AG09319 (cell line): ENCODE data around the gene FLYWCH1.

Experiments
- DNase-seq: peaks from one replicate; pipeline ENCODE4 v3.0.0-alpha.2; 2010; ENCODE audit warnings: low read depth; ENCODE audit errors: extremely low read depth
- TF ChIP-seq, protein P1 (sequence below): IDR thresholded peaks from 2 replicates; pipeline ENCODE4 v1.5.1; 2011; ENCODE audit warnings: low read depth, mild to moderate bottlenecking, inconsistent platforms, low read length, moderate library complexity

Gene FLYWCH1

DNA sequence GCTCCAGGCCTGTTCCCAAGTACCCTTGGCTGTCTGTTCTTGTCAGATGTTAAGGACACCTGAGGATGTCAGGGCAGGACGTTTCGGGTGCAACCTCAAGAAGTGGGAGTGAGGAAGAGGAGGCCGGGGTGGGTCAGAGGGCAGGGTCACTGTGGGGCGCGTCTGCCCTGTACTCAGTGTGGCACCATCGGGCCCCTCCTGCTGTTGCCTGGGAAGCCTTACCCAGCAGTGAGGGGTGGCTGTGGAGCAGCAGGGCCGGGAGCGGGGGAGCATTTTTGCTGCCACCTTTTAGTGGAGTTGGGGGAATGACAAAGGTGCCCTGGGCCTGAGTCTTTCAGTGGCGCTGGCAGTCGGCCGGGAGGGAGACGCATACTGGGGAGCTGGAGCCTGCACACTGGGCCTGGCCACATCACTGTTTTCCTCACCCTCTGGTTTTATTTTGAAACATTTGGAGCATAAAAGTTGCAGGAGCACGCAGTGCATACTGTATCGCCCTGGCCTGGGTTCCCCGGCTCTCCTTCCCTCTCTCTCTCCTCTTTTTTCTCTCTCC lies 11.1 kb upstream of the FLYWCH1 start:
- TF ChIP-seq, protein P1, sequence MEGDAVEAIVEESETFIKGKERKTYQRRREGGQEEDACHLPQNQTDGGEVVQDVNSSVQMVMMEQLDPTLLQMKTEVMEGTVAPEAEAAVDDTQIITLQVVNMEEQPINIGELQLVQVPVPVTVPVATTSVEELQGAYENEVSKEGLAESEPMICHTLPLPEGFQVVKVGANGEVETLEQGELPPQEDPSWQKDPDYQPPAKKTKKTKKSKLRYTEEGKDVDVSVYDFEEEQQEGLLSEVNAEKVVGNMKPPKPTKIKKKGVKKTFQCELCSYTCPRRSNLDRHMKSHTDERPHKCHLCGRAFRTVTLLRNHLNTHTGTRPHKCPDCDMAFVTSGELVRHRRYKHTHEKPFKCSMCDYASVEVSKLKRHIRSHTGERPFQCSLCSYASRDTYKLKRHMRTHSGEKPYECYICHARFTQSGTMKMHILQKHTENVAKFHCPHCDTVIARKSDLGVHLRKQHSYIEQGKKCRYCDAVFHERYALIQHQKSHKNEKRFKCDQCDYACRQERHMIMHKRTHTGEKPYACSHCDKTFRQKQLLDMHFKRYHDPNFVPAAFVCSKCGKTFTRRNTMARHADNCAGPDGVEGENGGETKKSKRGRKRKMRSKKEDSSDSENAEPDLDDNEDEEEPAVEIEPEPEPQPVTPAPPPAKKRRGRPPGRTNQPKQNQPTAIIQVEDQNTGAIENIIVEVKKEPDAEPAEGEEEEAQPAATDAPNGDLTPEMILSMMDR = no peak
- DNase-seq = no peak

DNA sequence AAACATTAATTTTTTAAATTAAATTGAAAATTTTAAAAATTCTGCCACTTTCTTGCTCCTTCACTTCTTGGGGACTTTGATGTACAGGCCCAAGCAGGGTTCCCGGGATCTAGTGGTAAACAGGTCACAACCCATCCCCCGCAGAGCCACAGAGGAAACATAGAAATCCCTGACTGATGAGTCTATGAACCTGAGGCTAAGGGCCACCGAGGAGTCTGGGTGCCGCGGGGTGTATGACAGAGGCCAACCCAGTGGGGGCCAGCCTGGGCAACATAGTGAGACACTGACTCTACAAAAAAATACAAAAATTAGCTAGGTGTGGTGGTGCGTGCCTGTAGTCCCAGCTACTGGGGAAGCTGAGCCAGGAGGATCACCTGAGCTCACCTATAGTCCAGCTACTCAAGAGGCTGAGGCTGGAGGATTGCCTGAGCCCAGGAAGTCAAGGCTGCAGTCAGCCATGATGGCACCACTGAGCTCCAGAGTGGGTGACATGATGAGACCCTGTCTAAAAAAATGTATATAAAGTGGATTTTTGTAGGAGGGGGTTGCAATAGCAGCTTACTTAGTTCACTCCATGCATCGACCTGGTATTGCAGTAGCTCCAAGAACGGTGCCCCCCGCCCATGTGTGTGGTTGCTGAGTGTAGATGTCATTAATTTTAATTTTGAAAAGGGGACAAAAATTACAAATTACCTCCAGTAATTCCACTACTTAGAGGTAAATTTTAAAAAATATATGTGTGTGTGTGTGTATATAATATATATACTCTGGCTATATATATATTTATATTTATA lies 9.2 kb upstream of the FLYWCH1 start:
- no peak for DNase-seq
- TF ChIP-seq, protein P1 = no peak

- TF ChIP-seq, protein P1 = peak; percentile 85
- DNase-seq = peak; percentile 60
These were observed 7.4 kb upstream of the FLYWCH1 start for GRCh38 chr16:2904100-2904921.

DNA sequence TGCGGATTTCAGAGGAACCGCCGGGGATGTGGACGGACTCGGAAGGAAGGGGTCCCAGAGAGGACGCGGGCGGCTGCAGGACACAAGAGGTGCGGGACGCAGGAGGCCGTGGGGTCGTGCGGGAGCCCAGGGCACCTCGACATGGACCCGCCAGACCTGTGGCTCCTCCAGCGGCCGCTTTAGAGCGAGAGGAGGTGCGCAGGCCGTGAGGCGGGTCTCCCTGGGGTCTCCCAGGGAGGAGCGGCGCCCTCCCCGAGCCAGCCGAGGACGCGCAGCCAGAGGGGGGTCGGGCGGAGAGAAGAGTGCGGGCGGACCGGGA lies 6.8 kb upstream of the FLYWCH1 start:
- TF ChIP-seq, protein P1 = no peak
- DNase-seq = no peak

DNA sequence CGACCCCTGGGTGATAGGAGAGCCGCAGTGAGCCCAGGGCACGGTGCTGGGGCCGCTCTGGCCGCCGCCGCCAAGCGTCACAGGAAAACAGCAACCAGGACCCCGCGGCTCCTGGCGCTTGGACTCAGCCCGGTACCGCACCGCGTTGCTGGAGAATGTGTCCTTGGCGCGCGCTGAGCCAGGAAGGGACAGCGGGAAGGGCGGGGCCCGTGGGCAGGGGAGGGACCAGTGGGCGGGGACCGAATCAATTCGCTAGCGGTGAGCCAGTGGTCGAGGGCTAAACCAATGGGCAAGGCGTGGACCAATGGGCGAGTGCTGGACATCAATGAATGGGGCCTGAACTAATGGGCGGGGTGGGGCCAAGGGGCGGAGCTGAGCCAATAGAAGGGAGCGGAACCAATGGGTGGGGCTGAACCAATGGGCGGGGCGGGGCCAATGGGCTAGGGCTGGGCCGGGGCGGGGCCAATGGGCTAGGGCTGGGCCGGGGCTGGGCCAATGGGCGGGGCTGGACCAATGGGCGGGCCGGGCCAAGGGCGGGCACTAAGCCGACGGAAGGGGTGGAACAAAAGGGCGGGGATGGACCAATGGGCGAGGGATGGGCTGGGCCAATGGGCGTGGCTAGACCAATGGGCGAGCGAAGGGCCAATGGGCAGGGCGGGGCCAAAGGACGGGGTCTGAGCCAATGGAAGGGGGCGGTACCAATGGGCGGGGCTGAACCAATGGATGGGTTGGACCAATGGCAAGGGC lies 6.3 kb upstream of the FLYWCH1 start:
- TF ChIP-seq, protein P1 = no peak

GRCh38 chr16:2905988-2906387 lies 5.7 kb upstream of the FLYWCH1 start:
- DNase-seq = no peak
- TF ChIP-seq, protein P1 = no peak

More for the DNA sequence above, 6.3 kb upstream of the FLYWCH1 start:
- DNase-seq = peak; percentile 99
